ENCODE measurements around the gene SCARF1.

SCARF1 gene

GRCh38 chr17:1651559-1651844 is 6.0 kb upstream of the SCARF1 start:
- H3K27ac ChIP-seq: no peak overlapping the region; the same call in 1 of the 2 replicates
- TF ChIP-seq ZFX (IDR thresholded peaks at IDR 0.05) (no peak), CTCF (conservative IDR thresholded peaks at IDR 0.05) (no peak)

GRCh38 chr17:1650731-1651558 is 5.4 kb upstream of the SCARF1 start:
- TF ChIP-seq ZFX (IDR thresholded peaks at IDR 0.05) (no peak), CTCF (conservative IDR thresholded peaks at IDR 0.05) (no peak)
- peak overlapping the region; percentile 96 for H3K27ac ChIP-seq

GRCh38 chr17:1649844-1650501 is 4.4 kb upstream of the SCARF1 start, which contains the start of gene RILP:
Gene RILP (minus strand): TSS chr17:1649866. CDS start chr17:1649804, 62 bp downstream.
- peak within 1 kb of the TSS; percentile 96 for H3K27ac ChIP-seq

GRCh38 chr17:1648963-1649843 is 3.7 kb upstream of the SCARF1 start:
- peak overlapping the region; percentile 96 for H3K27ac ChIP-seq
- TF ChIP-seq CTCF (conservative IDR thresholded peaks at IDR 0.05) (peak; percentile 98), ZFX (IDR thresholded peaks at IDR 0.05) (0 out of 2 replicates have a peak, but pooled peaks have one; percentile 15)

More at GRCh38 chr17:1649844-1650501, 4.4 kb upstream of the SCARF1 start, which contains the start of gene RILP:
- TF ChIP-seq ZFX (IDR thresholded peaks at IDR 0.05) (no peak), CTCF (conservative IDR thresholded peaks at IDR 0.05) (no peak)

- H3K27ac ChIP-seq: peak overlapping the region; percentile 96
- TF ChIP-seq ZFX (IDR thresholded peaks at IDR 0.05) (no peak), CTCF (conservative IDR thresholded peaks at IDR 0.05) (no peak)
These were observed 2.8 kb upstream of the SCARF1 start for GRCh38 chr17:1648173-1648962.

GRCh38 chr17:1647802-1648171 is 2.3 kb upstream of the SCARF1 start:
- TF ChIP-seq CTCF (conservative IDR thresholded peaks at IDR 0.05) (no peak), ZFX (IDR thresholded peaks at IDR 0.05) (no peak)
- no peak overlapping the region; the same call in 1 of the 2 replicates for H3K27ac ChIP-seq
